Sigmoid colon (tissue), 4 donors: ENCODE data around the gene LARP4.
"Not testable (repeated sequence)": the region's sequence is repeated elsewhere in the genome, so short reads cannot be mapped to it uniquely, and the experiment has no call there.

Source experiments
- EP300 ChIP-seq, 4 donors: sonication (generic); formaldehyde crosslinking; IDR thresholded peaks; one replicate each; pipeline ENCODE4 v1.6.1; 2017; ENCODE audit warnings: antibody characterized with exemption in 4 of 4
- POLR2A ChIP-seq, 2 donors: fragments of 450-650 bp; IDR thresholded peaks; one replicate each; pipeline ENCODE4 v1.6.1; 2016; ENCODE audit warnings: antibody characterized with exemption in 2 of 2, mild to moderate bottlenecking in 2 of 2, moderate library complexity in 2 of 2
- POLR2AphosphoS5 ChIP-seq, 4 donors: sonication (generic); formaldehyde crosslinking; IDR thresholded peaks; one replicate each; pipeline ENCODE4 v1.6.1; 2017; ENCODE audit warnings: antibody characterized with exemption in 4 of 4
- TF ChIP-seq, protein P1 (sequence below), 4 experiments: fragments of 450-650 bp in 3 of 4; fragments of 200-600 bp in 1 of 4; IDR thresholded peaks; one replicate each; pipeline ENCODE4 v1.5.1; 2016 to 2019; ENCODE audit warnings: antibody characterized with exemption in 4 of 4, mild to moderate bottlenecking in 3 of 4, moderate library complexity in 2 of 4

DNA sequence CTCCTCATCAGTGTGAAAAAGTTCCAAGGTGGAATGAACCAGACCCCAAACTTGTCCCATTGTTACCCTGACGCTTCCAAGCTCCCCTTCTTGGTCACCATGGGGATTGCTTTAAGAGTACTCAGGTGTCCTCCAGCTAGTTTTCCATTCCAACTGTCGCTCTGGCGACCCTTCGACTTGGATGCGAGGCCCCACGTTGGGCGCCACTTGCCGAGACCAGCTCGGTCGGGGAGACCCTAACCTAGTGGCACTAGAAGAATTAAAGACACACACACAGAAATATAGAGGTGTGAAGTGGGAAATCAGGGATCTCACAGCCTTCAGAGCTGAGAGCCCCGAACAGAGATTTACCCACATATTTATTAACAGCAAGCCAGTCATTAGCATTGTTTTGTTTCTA lies 97.4 kb downstream of the LARP4 start:
- TF ChIP-seq, protein P1, sequence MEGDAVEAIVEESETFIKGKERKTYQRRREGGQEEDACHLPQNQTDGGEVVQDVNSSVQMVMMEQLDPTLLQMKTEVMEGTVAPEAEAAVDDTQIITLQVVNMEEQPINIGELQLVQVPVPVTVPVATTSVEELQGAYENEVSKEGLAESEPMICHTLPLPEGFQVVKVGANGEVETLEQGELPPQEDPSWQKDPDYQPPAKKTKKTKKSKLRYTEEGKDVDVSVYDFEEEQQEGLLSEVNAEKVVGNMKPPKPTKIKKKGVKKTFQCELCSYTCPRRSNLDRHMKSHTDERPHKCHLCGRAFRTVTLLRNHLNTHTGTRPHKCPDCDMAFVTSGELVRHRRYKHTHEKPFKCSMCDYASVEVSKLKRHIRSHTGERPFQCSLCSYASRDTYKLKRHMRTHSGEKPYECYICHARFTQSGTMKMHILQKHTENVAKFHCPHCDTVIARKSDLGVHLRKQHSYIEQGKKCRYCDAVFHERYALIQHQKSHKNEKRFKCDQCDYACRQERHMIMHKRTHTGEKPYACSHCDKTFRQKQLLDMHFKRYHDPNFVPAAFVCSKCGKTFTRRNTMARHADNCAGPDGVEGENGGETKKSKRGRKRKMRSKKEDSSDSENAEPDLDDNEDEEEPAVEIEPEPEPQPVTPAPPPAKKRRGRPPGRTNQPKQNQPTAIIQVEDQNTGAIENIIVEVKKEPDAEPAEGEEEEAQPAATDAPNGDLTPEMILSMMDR (IDR thresholded peaks at IDR 0.05), result not testable (repeated sequence)
- TF ChIP-seq EP300, POLR2AphosphoS5, POLR2A (IDR thresholded peaks at IDR 0.05): not testable (repeated sequence)
